Putamen (tissue), 1 donor: ENCODE measurements around the gene FAM217B.
"Not testable (repeated sequence)": the region's sequence is repeated elsewhere in the genome, so short reads cannot be mapped to it uniquely, and the experiment has no call there.

Experiments used
- DNase-seq: peaks from one replicate; pipeline ENCODE4 v3.0.0-alpha.2; 2016; ENCODE audit warnings: low spot score

Gene FAM217B

DNA sequence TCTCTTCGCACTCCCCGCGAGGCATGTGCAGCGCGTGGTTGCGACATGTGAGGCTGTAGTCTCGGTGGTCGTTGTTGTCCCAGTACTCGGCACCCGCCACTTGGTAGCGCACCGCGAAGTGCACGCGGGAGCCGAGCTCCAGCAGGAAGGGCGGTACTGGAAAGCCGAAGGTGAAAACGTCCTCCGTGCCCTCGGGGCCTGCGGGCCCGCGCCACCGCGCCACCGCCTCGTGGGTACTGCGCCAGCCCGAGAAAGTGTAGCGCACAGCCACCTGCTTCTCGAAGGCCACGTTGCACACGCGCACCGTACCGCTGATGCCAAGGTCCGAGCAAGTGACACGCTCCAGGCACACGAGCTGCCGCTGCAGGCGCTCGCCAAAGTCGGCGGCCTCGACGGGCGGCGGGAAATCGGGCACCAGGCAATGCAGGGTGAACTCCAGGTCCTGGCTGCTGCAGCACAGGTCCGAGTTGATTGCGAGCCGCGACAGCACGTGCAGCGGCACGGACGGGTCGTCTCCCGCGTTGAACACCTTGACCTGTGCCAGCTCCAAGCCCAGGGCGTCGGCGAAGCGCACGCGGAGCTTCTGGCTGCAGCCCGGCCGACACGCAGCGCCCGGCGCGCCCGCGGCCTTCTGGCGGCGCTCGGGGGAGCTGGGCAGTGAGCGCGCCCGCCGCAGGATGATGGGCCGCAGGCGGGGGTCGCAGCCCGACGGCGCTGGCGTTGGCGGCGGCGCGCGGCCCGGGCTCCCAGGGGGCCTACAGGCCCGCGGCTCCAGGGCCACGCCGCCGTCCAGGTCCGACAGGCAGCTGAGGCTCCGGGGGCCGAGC, 924 bp upstream of the FAM217B start:
- no peak for DNase-seq

GRCh38 chr20:59939879-59940128, 385 bp upstream of the FAM217B start:
- peak; percentile 29 for DNase-seq

DNA sequence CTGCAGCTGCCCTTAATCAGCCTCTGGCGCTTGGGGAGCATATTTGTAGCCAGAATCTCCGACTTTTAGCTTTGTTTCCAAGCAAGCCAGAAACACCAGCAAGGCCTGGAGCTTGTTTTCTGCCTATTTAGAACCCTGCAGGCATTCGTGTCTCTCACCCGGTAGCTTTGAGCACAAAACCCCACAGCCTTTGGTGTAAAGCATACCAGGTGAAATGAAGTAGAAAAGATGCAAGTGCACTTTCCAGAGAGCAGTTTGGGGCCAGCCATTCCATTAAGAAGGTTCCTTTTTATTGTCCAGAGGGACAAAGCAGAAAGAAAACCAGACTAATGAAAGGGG, 736 bp downstream of the FAM217B start:
- DNase-seq, result no peak

GRCh38 chr20:59942245-59942644, 2.1 kb downstream of the FAM217B start:
- DNase-seq, result no peak

- DNase-seq, result no peak
Measured at GRCh38 chr20:59944726-59945125, 4.5 kb downstream of the FAM217B start.

DNA sequence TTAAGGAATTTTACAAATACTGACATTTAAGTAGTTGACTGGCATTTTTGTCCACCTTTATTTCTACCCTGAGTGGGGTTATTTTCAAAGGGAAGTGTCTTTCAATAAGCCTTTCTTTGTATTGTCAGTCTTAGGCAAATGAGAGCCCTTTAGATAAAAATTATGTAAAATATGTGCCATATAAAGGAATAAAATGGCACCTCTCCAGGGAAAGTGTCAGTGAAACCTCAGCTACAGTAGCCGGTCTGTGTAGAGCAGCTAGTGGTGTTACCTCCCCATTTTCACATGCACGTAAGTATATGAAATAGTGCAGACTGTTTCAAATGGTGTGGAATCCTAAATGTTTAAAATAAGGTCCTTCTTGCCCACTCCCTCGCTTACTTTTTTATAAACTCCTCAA, 5.0 kb downstream of the FAM217B start:
- DNase-seq, result no peak

DNA sequence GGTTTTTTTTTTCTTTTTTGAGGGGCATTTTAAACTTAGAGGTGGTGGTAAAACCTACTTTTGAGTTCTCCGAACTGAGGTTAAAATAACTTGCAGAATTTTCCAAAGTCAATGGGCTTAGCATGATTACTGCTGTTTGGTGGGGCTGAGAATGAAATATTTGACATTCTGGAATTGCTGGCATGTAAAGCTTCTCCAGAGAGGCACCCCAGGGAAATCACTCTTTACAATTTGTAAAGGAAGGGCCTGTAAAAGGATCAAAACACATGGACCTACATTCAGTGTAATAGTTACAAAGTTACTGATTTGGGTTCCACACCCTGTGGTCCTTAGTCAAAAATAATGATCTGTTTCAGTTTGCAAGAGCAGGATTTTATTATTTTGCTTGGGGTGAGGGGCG, 5.5 kb downstream of the FAM217B start:
- no peak for DNase-seq

- no peak for DNase-seq
Measured at GRCh38 chr20:59947376-59947775, 7.2 kb downstream of the FAM217B start.

- no peak for DNase-seq
Measured at GRCh38 chr20:59948212-59948611, 8.0 kb downstream of the FAM217B start.

GRCh38 chr20:59948828-59949720, 8.9 kb downstream of the FAM217B start:
- DNase-seq, result peak; percentile 66

DNA sequence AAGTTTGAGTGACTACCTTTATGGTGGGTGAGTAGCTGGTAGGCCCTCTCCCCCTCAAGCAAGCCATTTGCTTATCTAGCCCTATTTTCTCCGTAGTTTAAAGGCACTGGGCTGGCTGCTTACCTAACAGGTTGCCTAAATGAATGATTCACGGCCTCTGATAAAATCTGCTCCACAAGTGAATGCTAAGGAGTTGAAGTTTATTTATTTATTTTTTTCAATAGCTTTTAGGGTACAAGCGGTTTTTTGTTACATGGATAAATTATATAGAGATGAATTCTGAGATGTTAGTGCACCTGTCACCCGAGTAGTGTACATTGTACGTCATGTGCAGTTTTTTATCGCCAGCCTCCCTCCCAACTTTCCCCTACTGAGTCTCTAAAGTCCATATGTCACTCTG, 9.7 kb downstream of the FAM217B start:
- DNase-seq, result no peak

DNA sequence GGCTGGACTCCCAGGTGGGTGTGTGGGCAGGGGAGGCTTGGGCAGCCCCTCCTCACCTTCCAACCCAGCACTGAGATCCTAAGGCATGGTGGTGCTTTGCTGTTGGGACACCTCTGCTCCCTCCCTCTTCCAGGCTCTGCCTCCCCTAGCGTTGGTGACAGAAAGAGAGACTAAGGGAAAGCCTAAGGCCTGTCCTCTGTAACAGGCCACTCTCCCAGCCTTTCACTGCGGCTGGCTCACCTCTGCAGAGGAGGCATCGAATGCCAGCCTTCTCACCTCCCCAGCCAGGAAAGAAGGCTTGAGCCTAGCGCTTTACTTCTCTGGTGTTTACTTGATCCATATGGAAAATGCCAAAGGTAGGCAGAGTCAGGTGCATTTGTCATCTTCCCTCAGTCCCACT, 14.5 kb downstream of the FAM217B start:
- DNase-seq, result no peak

GRCh38 chr20:59955131-59955796, 15.1 kb downstream of the FAM217B start:
- peak; percentile 60 for DNase-seq

DNA sequence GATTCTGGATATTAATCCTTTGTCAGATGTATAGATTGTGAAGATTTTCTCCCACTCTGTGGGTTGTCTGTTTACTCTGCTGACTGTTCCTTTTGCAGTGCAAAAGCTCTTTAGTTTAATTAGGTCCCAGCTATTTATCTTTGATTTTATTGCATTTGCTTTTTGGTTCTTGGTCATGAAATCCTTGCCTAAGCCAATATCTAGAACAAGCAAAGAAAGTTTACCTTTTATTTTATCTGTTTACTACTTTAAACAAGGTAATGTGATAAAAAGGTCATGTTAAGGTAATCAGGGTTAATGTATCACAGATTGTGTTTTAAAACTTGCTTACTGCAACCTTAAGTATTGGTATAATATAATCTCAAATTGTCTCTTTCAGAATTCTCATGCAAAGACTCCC, 17.4 kb downstream of the FAM217B start:
- DNase-seq, result not testable (repeated sequence)

DNA sequence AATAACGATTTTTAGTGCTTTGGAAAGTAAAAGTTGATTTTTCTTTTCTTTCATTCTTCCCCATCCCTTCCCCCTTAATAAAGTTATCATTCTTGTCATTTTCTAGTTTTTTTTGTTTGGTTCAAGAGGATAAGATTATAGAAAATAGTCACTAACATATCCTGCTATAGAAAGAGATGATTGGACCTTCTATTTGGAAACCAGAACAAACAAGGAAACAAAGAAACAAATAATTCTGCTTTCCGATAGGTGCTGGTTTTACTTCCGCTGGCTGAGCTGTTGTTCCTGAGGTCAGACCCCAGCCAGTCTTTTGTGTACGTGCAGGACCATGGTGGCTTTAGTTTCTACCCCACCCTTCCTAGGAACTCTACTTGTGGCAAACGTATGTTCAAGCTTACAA, 17.9 kb downstream of the FAM217B start, which contains the start of gene CDH26:
CDH26 (plus strand) TSS at position 301 of the 400 bp plus-strand sequence. CDS start 304 bp downstream, outside the sequence.
- no peak for DNase-seq

GRCh38 chr20:59958626-59959025, 18.4 kb downstream of the FAM217B start:
- DNase-seq, result no peak

DNA sequence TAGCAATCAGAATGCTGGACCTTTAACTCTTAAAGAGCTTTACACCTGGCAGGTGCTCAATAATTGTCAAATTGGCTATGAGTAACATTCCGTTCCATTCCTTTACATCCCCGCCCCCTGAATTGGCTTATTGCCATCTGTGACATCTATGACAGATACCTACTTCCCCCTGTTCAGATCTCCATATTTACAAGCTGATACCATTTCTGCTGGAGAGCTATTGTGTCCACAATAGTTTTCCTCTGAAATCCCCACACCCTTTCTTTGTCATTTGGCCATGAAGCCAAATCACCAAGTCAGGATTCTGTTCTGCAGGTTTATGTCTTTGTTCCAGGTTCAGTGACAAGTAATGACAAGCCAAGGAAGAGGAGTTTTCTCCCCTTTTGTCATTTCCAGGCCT, 21.2 kb downstream of the FAM217B start:
- DNase-seq, result no peak

GRCh38 chr20:59962155-59962554, 22.0 kb downstream of the FAM217B start:
- no peak for DNase-seq

- DNase-seq, result peak; percentile 85
Measured at GRCh38 chr20:59966428-59966827, 26.2 kb downstream of the FAM217B start.

GRCh38 chr20:59971428-59971827, 31.2 kb downstream of the FAM217B start:
- DNase-seq, result no peak

GRCh38 chr20:59972037-59972801, 32.0 kb downstream of the FAM217B start:
- DNase-seq, result no peak

DNA sequence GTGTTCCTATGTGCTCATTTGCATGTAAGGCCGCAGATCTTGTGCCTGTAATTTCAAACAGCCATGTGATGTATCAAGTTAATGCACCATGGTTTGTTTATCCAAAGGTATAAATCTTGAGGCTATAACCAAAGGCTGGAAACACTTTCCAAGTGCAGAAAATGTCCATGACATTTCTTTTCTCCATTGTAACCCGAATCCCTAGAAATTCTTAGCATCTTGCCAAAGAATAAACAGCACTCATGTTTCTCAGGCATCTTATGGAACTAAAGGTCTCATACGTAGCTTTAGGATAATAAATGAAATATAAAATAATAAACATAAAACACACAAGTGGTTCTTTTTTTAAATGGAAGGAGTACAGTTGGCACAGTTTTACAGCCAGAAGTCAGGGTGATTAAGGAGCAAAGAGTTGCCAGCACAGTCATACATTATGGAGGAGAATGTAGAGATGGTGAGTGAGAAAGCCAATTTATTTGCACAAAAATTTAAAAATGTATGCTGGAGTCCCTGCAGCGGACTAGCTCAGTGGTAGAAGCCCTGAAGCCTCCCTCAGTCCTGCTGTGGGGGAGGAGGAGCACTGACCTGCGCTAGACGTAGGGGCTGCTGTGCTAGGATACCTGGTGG, 36.1 kb downstream of the FAM217B start:
- DNase-seq, result no peak
